SH-SY5Y (cell line): ENCODE measurements around the gene IARS1.

Experiments used
- GATA2 ChIP-seq: IDR thresholded peaks from 2 replicates; pipeline ENCODE4 v1.6.1; 2011; ENCODE audit warnings: mild to moderate bottlenecking, low read depth, low read length
- GATA3 ChIP-seq: IDR thresholded peaks from 2 replicates; pipeline ENCODE4 v1.6.1; 2011; ENCODE audit warnings: low read depth, mild to moderate bottlenecking, low read length, moderate library complexity

The IARS1 gene

DNA sequence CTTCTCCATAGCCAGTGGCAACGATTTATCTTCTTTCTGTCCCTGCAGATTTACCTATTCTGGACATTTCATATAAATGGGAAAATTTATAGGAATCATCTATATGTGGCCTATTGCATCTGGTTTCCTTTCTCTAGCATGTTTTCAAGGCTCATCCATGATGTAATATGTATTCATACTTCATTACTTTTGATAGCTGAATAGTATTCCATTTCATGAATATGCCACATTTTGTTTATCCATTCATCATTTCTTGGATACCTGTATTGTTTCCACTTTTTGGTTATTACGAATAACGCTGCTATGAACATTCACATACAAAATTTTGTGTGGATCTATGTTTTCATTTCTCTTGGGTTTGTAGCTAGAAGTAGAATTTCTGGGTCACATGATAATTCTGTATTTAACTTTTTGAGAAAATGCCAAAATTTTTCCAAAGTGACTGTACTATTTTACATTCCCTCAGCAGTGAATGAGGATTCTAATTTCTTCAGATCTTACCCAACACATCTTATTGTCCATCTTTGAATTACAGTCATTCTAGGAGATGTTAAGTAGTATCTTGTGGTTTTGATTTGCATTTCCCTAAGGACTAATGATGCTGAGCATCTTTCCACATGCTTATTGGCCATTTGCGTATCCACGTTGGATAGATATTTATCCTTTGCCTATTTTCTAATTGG is 3.6 kb downstream of the IARS1 start:
- TF ChIP-seq GATA3 (no peak), GATA2 (no peak)

DNA sequence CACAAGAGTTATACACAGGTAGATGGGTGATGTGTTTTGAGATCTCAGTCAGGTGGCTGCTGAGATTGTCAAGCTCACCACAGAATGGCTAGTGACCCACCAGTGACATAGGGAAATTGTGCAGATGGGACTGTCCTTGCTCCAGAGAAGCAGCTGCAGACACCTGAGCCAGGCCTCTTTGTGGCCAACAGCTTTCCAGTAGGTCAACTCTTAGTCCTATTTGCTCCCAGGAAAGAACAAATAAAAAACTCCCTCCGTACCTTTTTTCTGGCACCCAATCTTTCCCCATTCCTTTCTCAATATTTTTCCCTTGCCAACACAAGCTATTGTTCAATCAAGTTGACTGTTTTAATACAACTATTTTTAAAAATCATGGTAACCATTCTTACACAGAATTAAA is 14.2 kb downstream of the IARS1 start:
- TF ChIP-seq GATA2 (no peak), GATA3 (no peak)

DNA sequence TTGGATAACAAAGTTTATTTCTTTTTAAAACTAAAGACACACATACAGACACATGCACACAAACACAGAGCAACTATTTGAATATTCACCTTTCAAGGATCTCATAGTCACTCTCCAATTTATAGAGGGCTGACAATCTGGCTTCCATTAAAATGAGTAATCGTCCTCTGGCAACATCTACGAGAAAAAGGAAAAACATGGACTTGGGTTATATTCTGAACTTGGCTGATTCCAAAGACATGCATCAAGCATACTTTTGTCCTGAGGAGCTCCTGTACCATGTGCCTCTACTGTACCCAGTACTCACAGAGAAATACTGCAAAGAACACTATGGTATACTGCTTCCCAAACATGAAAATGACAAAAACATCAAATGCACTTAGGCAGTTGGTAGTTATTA is 15.4 kb downstream of the IARS1 start:
- TF ChIP-seq GATA3, result no peak
- no peak for TF ChIP-seq GATA2

DNA sequence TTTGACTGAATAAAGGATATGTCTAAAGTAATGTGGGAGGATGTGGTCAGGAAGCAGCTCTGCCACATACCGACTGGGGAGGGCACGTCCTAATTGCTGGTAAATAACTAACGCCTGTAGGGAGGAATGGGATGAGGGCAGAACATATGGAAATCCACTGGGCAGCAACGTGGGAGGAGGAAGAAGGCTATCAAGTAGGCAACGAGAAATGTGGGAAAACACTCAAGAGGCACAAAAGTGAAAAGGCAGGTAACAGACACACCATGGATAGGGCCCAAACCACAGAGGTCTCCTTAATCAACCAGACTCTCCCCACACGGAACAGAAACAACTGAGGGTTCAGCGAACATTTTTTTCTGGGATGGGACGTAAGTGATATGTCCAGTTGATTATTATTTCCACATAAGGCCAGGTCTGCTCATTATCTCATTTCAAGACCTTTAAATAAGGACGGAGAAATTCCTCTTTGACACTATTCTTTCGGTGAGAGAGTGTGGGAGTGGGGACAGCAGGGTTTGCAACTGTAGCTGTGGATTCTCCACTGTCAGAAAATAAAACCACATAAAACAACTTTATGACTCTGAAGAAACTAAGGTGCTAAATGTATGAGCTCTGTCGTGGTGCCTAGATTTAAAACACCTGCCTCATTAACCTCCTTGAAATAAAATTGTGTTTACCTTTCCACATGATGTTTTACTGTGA is 17.0 kb downstream of the IARS1 start:
- TF ChIP-seq GATA3, result no peak
- no peak for TF ChIP-seq GATA2

DNA sequence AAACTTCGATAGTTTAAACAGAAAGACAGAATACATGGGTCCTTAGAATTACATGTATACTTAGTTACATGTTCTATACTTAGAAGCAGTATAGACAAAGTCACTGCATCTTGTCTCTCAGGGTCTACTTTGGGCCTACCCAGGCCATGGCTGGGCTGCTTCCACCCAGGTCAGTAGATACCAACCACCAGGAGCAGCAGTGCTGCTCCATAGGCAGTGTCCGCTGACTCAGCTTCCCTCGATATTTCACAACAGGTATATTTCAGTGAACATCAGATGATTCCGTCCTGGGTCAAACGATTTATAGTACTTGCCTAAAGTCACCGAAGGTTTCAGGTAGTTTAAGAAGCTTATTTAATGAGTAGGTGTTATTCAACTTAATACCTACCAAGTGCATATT is 18.0 kb downstream of the IARS1 start:
- TF ChIP-seq GATA2 (no peak), GATA3 (no peak)

DNA sequence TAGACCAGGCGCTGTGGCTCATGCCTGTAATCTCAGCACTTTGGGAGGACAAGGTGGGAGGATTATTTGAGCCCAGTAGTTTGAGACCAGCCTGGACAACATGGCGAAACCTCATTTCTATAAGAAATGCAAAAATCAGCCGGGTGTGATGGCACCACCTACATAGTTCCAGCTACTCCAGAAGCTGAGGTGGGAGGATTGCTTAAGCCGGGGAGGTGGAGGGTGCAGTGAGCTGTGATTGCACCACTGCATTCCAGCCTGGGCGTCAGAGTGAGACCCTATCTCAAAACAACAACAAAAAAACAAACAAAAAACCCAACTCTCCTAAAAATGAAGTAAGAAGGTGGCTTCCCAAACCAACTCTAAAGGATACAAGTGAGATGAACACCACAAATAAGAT is 23.0 kb downstream of the IARS1 start:
- TF ChIP-seq GATA2, result no peak
- no peak for TF ChIP-seq GATA3

DNA sequence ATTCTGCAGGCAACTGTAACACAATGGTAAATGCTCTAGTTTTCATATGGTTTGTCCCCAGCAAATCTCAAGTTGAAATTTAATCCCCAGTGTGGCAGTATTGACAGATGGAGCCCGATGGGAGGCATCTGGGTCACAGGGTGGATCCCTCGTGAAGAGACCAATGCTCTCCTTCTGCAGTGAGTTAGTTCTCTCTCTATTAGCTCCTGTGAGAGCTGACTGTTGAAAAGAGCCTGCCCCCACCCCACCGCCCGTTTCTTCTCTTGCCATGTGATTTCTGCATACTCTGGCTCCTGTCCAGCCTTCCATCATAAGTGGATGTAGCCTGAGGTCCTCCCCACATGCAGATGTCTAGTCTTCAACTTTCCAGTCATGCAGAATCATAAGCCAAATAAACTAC is 27.0 kb downstream of the IARS1 start:
- TF ChIP-seq GATA3 (no peak), GATA2 (no peak)

DNA sequence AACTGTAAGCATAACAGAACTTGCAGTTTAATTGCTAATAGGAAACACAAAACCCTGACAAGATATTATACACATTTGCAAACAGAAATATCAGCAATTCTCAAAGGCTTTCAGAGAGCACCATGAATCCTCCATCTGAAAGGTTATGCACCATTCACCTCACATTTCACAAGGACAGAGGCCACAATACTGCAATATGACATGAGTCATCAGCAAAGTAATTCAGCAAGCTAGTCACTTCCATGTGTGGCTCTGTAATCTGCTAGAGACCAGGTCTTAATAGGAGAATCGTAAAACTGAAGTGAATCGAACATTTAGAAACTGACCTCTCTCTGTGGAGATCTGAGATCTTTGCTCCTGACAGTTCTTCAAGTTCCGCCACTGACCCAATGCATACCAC is 28.3 kb downstream of the IARS1 start:
- TF ChIP-seq GATA2 (no peak), GATA3 (no peak)

DNA sequence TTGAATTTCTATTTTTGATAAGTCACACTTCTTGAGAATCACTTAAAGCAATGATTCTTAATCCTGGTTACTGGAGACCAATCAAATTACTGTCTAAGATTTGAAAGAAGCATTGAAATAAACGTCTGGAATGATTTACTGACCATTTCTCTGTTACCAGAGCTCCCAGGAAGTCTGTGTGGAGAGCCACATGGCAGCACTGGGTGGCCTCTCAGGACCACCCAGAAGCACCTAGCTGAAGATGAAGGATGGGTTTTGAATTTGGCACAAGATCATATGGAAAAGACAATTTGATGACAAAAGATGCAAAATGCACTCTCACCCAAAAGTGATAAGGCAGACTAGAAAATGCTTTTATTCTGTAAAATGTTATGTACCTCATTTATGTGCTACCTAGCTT is 30.4 kb downstream of the IARS1 start:
- no peak for TF ChIP-seq GATA2
- TF ChIP-seq GATA3, result no peak

DNA sequence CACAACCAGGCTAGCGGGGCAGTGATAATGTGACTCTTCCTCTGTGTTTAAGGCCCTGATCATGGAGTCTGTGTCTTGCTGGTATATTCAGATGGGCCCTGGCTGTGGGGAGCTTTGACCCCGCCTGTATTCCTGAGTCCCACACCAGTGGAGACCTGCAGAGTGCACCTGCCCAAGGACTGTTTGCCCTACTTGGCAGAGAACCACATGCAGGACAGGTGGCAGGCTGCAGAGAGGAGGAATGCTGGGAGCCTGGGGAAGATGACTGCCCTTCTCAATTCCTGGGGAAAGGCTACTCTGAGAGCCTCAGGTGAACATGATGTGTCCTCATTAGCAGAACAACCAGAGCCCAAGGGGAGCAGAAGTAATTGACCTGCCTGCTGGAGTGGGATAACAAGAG is 36.2 kb downstream of the IARS1 start:
- TF ChIP-seq GATA3 (no peak), GATA2 (no peak)

DNA sequence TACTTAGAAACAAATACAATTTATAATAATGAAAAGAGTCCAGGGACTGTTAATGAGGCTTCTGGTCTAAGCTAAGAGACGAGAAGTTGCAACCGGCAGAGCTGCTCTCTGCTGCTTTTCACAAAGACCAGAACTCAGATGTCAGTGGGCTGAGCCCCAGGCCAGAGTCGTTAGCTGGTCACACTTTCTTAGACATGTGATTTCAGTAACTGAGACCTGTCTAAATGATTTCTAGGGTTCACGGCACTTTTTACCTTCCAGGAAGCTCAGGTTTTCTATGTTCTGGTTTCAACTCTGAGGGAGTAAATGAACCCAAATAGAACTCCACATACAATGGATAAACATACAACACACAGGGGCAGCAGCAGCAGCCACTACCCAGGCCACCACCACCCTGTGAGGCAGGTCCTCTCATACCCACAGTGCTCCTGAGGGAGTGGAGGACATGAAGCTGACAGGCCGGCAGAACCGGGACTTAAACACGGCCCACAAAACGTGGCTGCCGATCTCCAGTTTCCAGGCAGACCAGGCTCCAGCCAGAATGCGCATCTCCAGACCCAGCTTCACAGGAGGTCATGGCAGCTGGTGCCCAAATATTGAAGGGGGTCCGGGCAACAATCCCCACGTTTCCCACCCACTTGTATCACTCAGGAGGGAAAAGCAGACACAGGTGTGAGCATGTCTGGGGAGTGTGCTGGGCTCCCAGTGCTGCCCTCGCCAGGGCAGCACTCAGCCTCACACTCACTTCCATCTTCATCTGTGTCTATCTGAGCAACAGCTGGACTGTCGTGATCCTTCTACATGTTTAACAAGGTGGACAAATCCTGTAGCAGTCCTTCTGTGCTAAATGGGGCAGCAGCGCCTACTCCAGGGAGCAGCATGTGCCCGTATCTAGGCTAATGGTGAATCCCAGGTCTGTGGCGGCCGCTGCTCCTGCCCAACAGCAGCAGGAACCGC is 38.8 kb downstream of the IARS1 start:
- no peak for TF ChIP-seq GATA3
- no peak for TF ChIP-seq GATA2

DNA sequence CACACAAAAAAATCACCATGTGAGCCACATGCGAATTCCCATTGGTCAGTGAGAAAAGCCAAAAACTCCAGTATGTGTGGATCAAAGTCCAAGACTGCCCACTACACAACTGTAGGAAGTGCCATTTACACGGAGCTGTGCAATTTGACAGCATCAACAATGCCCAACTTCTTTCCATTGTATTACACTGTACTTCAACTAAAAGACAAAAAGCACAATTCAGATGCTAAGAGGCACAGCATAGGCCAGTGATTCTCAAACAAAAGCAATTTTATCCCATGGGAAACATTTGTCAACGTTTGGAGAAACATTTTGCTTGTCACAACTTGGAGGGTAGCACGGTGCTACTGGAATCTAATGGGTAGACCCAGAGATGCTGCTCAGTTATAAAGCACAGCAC is 39.8 kb downstream of the IARS1 start:
- TF ChIP-seq GATA2 (no peak), GATA3 (no peak)

DNA sequence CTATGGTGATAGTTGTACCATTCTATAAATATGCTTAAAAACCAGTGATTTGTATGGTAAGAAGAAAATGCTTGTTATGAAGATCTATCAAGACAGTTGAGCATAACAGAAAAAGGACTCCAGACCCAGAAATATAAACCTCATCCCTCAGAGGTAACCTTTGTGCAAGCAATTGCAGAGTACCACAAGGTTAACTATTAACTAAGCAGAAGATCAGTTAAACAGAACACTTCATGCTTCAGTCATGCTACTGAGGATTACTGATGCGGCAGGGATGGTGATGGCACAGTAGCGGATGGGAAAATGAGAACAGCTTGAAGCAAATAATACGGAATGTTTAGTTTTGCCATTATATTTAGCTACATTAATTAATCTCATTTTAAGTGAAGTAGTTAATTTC is 45.5 kb downstream of the IARS1 start:
- TF ChIP-seq GATA3 (no peak), GATA2 (no peak)

DNA sequence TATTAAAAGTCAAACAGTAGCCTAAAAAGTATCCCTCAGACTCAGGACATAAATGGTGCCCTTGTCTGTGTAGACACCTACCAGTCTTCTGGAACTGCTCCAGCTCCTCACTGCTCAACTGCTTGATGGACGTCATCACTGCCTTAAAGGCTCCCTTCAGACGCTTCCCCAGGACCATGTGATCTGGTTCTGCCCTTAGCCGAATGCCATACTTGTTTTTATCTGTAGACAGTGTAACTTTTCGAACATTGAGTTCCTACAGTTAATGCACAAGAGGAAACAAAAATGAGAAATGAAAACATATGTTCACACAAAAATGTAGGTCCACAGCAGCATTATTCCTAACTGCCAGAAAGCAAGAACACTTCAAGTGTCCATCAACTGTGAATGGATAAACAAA is 46.2 kb downstream of the IARS1 start:
- TF ChIP-seq GATA3, result no peak
- TF ChIP-seq GATA2, result no peak

DNA sequence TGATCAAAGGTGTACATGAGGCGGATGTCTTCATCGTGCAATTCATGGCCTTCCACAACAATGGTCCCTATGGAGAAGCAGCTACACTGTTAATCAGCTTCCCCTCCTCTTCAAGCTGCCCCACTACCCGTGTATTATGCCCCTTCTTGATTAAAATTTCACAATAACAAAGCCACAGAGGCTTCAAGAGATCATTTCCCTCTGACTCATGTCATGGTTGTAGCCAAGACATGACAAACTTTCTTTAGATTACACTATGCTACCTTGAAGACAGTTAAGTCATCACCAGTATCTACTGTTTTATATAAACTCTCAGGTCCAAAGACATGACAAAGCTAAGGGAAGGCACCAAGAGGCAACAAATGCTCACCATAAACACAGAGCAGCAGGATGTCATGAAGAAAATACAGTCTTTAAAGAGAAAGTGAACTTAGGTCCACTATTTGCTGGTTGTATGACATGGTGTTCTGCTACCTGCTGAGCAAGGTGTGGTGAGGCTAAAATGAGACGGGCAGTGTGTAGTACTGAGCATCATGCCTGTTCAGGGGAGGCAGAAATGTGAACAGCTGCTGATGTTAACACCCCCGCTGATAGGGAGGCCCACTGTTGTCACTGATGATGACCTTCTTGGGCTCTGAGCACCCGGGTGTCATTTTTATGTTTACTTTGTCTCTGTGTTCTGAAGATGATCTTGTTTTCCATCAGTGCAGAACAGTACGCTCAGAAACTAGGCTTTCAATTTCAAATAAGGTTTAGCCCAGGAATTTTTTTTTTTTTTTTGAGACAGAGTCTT is 48.3 kb downstream of the IARS1 start:
- TF ChIP-seq GATA3 (no peak), GATA2 (no peak)
